Activated naive CD4-positive, alpha-beta T cell treated with anti-CD3 and anti-CD28 coated beads, Interleukin-2, amount 50 U/mL, for 16 hours (primary cell): ENCODE results near the gene PHACTR2.
"Not testable (repeated sequence)": the region's sequence is repeated elsewhere in the genome, so short reads cannot be mapped to it uniquely, and the experiment has no call there.

ENCODE experiments used
- DNase-seq: peaks from one replicate; pipeline ENCODE4 v3.0.0-alpha.2; 2020

Gene PHACTR2

GRCh38 chr6:143773506-143774150, 95.9 kb downstream of the PHACTR2 start:
- DNase-seq = no peak

- DNase-seq = no peak
These were observed 96.6 kb downstream of the PHACTR2 start for GRCh38 chr6:143774347-143774746.

GRCh38 chr6:143775336-143775735, 97.6 kb downstream of the PHACTR2 start:
- DNase-seq = no peak

DNA sequence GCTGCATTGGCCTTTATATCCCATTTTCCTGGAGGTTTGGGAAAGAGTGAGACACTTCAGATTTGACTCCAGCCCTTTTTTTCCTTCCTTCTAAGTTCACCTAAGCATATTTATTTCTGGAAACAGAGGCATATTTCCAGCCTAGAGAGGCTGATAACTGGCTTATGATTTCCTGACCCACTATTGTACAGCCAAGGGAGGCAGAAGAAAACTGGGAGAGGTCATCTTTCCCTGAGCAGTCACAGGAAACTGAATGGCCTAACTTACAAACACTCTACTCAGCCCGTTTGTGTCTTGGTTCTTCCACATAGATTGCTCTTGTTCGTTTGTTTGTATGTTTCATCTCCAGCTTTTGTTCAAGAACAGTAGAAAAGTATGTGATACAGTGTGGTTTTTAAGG, 101.2 kb downstream of the PHACTR2 start:
- DNase-seq = no peak

- no peak for DNase-seq
These were observed 104.7 kb downstream of the PHACTR2 start for GRCh38 chr6:143782481-143782880.

DNA sequence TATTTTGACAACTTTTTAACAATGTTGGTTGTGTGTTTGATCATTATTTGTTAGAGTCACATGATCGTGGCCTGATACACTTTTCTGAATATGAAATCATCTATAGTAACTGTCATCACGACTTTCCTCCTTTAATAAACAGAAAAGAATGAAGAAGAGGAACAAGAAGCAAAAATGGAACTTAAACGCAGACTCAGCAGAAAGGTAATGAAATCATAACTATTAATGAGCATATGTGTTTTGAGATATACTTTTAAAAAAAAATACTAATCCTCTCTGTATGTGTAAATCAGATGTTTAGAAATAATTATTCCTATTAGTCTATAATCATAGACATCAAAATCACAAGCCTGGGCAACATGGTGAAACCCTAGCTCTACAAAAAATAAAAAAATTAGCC, 105.3 kb downstream of the PHACTR2 start:
- no peak for DNase-seq

- no peak for DNase-seq
These were observed 106.6 kb downstream of the PHACTR2 start for GRCh38 chr6:143784316-143784715.

DNA sequence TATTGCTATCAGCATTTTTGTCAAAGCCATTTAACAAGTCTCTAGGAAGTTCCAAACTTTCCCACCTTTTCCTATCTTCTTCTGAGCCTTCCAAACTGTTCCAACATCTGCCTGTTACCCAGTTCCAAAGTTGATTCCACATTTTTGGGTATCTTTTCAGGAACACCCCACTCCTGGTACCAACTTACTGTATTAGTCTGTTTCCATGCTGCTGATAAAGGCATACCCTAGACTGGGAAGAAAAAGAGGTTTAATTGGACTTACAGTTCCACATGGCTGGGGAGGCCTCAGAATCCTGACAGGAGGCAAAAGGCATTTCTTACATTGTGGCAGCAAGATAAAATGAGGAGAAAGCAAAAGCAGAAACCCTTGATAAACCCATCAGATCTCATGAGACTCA, 108.6 kb downstream of the PHACTR2 start:
- not testable (repeated sequence) for DNase-seq

DNA sequence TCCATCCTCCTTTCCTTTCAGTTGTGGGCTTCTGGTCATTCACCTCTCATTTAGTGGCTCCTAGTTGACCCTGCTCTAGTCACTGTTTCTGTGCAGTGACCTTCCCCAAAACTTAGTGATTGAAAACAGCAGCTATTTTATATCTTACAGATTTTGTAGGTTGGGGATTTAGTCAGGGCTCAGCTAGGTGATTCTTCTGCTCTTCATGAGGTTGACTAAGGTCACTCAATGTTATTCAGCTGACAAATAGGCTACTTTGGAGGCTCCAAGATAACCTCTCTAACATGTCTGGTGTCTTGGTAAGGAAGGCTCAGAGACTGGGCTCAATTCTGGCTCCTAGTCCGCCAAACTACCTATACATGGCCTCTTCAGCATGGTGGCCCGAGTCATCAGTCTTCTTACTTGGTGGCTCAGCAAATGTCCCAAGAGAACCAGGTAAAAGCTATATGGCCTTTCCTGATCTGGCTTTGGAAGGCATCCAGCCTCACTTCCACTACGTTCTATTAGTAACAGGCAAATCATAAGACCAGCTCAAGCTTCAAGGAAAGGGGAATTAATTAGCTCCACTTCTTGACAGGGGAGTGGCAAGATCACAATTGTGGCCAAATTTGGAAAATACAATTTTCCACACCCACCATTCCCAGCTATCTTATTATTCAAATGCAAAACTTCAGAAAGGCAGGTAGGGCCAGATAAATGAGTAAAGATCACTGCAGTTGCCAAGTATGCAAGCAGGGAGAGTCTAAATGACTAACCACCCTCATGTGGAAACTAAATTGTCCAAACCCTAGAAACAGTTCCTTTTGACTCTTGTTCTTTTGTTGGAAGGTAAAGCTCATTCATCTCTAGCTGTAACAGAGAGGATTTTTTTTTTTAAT, 114.9 kb downstream of the PHACTR2 start:
- DNase-seq = no peak

GRCh38 chr6:143793280-143793619, 115.5 kb downstream of the PHACTR2 start:
- DNase-seq = no peak

DNA sequence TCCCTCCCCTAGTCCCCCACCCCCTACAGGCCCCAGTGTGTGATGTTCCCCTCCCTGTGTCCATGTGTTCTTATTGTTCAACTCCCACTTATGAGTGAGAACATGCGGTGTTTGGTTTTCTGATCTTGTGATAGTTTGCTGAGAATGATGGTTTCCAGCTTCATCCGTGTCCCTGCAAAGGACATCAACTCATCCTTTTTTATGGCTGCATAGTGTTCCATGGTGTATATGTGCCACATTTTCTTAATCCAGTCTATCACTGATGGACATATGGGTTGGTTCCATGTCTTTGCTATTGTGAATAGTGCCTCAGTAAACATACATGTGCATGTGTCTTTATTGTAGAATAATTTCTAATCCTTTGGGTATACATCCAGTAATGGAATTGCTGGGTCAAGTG, 118.8 kb downstream of the PHACTR2 start:
- not testable (repeated sequence) for DNase-seq

GRCh38 chr6:143798487-143798886, 120.7 kb downstream of the PHACTR2 start:
- DNase-seq = not testable (repeated sequence)

DNA sequence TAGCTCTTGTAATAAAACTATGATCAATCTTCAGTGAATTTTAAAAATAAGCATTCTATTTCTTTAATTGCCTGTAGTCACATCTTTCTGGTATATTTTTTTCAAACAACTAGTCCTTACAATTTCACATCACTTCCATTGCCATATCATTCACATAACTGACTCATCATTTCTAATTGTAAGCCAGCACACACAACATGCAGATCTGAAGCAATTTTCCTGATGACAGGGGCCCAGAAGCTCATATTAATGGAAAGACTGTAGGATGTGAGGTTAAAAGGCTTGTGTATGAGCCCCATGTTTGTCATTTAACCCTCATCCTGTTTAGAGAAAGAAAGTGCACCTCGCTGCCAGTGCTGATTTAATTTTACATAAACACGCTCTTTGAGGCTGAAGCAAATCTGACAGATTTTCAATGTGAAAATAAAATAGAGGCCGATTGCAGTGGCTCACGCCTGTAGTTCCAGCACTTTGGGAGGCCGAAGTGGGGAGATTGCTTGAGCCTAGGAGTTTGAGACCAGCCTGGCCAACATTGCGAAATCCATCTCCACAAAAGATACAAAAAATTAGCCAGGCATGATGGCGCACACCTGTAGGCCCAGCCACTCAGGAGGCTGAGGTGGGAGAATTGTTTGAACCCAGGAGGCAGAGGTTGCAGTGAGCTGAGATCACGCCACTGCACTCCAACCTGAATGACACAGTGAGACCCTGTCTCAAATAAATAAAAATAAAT, 125.2 kb downstream of the PHACTR2 start:
- no peak for DNase-seq

GRCh38 chr6:143803769-143804568, 126.2 kb downstream of the PHACTR2 start:
- no peak for DNase-seq

- DNase-seq = no peak
These were observed 127.1 kb downstream of the PHACTR2 start for GRCh38 chr6:143804835-143805239.

DNA sequence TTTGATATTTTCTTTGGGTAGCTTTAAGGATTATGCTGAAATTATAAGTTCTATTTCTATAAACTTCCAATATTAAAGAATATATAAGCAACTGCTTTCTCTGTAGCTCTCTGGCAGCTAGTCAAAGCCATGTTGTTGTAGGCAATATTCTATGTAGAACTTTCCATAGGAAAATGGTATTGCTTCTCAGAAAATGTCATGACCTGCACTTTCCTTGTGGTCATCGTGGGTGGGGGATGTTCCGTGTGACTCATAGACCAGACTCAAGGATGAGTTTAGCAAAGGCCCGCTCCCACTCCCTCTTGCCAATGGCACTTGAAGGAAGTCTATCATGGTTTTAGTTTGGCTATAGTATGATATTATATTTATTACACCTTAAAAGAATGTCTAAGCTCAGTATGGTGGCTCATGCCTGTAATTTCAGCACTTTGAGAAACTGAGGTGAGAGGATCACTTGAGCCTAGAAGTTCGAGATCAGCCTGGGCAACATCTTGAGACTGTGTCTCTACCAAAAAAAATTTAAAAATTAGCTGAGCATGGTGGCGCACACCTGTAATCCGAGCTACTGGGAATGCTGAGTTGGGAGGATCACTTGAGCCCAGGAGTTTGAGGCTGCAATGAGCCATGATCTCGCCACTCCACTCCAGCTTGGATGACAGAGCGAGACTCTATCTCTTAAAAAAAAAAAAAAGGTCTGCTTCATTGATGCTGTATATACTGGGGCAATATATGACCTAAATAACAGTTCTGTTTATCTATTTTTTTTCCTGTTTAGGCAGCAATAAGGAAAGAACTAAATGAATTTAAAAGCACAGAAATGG, 128.7 kb downstream of the PHACTR2 start:
- DNase-seq = peak; percentile 81

- DNase-seq = no peak
These were observed 129.5 kb downstream of the PHACTR2 start for GRCh38 chr6:143807103-143807772.

- no peak for DNase-seq
These were observed 133.0 kb downstream of the PHACTR2 start for GRCh38 chr6:143810745-143811144.

GRCh38 chr6:143811501-143812157, 133.9 kb downstream of the PHACTR2 start:
- DNase-seq = no peak

DNA sequence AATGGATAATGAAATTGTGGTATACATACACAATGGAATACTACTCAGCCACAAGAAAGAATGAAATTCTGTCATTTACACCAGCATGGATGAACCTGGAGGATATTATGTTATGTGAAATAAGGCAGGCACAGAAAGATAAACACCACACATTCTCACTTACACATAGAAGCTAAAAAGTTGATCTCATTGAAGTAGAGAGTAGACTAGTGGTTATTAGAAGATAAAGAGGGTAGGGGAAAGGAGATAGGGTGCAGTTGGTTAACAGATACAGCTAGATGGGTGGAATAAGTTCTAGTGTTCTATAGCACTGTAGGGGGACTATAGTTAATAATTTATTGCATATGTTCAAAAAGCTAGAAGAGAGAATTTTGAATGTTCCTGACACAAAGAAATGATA, 139.9 kb downstream of the PHACTR2 start:
- no peak for DNase-seq

GRCh38 chr6:143821359-143821758, 143.6 kb downstream of the PHACTR2 start:
- no peak for DNase-seq
